GM12874 (cell line): ENCODE measurements around the gene CRYGN.

Source experiments
- TF ChIP-seq, protein P1 (sequence below): IDR thresholded peaks from 2 replicates; pipeline ENCODE4 v1.5.1; 2011; ENCODE audit warnings: low read depth, mild to moderate bottlenecking, control low read depth, low read length, moderate library complexity; ENCODE audit not compliant: insufficient read depth

Gene CRYGN

DNA sequence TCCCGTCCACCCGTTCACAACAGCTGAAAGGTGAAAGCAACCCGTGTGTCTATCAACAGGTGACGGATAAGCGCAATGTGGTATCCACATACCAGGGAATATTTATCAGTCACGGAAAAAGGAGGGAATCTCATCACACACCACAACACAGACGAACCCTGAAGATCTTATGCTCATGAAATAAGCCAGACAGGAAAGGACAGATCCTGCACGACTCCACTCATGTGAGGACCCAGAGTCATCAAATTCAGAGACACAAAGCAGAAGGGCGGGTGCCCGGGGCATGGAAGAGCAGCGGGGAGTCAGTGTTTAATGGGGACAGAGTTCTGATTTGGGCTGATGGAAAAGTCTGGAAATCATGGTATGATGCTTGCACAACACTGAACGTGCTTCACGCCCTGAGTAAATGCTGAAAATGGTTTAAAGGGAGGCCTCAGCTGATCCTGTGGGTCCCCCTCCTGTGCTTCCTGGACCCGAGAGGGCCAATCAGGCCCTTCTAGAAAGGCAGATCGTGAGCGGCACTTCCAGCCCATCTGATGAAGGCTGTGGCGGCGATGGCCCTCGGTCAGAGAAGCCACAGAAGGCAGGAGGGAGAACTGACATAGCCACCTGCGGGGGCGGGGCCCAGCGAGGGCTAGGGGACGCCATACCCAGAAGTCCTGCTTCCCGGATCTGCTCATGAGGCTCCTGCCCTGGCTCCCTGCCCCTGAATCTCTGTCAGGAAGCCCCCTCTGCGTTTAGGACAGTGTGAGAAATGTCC is 49.2 kb downstream of the CRYGN start:
- TF ChIP-seq, protein P1, sequence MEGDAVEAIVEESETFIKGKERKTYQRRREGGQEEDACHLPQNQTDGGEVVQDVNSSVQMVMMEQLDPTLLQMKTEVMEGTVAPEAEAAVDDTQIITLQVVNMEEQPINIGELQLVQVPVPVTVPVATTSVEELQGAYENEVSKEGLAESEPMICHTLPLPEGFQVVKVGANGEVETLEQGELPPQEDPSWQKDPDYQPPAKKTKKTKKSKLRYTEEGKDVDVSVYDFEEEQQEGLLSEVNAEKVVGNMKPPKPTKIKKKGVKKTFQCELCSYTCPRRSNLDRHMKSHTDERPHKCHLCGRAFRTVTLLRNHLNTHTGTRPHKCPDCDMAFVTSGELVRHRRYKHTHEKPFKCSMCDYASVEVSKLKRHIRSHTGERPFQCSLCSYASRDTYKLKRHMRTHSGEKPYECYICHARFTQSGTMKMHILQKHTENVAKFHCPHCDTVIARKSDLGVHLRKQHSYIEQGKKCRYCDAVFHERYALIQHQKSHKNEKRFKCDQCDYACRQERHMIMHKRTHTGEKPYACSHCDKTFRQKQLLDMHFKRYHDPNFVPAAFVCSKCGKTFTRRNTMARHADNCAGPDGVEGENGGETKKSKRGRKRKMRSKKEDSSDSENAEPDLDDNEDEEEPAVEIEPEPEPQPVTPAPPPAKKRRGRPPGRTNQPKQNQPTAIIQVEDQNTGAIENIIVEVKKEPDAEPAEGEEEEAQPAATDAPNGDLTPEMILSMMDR = no peak

DNA sequence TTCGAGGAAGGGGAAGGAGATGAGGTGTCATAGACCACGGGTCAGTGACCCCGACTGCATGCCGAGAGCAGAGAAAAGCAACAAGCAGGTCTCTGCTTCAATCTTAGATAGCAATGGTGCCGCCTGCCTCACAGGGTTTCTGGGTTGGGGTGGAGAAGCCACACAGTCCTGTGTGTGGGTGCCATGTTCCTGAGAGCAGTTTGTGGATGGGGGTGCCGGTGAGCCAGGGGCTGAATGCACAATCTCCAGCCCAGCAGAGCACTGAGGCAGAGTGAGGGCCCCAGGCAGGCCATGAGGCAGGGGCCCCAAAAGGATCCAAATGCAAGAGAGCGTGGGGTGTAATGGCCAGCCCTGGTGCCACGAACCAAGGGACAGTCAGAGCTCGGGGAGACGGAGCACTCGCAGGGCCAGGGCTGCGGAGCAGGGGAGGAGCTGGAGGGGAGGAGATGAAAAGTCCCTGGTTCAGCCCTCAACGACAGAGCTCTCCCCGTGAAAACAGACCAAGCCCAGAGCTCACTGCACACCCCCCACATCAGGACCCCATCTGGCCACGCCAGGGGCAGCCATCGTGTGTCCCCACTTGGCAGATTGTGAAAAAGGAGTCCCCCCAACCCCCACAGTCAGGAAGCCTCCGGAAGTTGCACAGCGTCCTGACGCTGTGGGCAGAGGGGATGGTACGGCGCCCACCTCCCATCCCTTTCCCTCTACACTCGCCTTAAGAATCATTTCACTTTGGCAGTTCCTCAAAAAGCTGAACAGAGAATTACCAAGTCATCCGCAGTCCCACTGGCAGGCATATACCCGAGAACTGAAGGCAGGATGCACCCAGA is 50.0 kb downstream of the CRYGN start:
- TF ChIP-seq, protein P1 = no peak

DNA sequence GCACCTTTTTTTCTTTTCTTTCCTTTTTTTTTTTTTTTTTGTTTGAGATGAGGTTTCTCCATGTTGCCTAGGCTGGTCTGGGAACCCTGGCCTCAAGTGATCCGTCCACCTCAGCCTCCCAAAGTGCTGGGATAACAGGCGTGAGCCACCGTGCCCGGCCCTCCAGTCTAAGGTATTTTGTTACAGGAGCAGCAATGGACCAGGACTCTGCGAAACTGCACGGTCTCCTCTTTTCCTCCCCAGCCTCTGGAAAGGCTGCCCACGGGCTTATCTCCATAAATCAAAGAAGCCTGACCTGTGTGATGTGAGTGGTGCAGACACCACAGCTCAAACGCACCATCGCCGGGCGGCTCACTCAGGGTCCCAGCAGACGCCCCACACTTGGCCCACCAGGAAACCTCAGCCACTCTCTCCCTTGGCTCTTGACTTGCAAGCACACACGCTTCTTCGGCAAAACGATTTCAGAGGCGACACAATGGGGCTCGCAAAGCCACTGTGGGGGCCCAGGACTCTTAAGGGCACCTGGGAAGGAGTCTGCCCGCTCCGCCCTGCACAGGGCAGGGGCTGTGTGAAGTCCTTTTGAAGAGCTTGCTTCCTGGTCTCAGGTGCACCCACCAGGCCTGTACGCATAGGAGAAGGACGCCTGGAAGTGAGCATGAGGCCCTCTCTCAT is 50.7 kb downstream of the CRYGN start:
- TF ChIP-seq, protein P1 = no peak

DNA sequence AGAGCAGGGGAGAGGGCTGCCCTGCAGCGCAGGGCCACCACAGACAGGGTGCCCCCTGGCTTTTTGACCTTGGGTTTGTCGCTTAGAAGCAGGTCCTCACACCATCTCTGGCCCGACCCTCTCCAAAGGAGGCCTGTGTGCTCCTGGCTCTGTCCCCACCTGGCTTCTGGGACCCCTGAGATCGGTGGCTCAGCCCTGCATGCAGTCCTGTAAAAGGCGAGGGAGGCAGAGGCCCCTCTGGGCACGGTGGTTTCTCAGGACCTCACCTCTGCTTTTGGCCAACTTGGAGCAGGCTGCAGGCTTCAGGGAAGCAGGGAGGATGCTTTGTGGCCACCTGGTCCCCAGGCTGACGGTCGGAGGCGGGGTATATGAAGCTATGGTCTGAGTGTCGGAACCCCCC is 51.5 kb downstream of the CRYGN start:
- TF ChIP-seq, protein P1 = no peak

DNA sequence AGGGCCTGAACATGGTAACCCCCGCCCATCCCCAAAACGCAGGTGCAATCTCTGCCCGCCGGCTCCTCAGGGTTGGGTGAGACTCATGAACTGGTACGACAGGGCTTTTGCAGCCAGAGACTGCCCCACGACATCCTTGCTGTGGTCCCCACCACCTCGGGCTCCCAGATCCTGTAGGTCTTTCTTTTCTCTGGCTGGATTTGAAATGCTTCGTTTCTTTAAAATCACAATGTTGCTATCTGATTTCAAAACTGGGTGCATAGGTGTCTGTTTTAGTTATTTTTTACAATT is 52.0 kb downstream of the CRYGN start:
- TF ChIP-seq, protein P1 = no peak

DNA sequence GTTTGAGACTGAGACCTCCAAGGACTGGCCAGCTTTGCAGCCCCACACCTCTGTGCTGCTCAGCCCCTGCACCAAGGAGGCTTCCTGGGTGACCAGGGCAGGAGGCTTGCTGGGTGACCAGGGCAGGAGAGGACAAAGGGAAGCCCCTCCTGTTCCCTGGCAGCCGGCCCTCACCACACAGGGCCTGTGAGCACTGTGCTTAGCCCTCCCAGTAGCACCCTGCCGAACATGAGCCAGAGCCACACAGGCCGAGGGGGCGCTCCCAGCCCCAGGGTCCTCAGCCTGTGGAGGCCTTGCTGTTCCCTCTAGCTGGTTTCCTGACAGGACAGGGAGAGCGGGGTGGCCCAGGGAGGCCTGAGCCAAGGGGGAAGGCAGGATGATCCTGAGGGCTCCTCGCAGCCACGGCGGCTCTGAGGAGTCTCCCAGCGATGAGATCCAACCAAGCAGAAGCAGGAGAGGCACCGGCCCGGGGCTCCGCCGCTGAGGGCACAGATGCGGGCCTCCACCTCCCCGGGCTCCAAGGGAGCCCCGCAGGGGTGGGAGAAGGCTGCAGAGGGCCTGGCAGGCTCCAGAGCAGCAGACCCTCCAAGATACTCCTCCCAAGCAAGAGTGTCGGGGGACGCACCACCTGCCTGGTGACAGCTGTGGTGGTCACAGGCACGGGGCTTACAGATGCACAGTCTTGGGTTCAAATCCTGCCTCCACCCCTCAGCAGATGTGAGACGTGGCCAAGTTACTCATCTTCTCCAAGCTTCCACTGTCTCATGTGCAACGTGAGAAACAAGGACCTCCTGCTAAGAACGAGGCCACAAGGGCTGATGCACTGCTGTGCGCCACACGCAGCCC is 52.6 kb downstream of the CRYGN start:
- TF ChIP-seq, protein P1 = no peak
